IMR-90 (cell line): Measurements from ENCODE around the gene PDZD8. TPM values are rescaled to one million over a fixed set of nuclear protein-coding genes. Genes with fewer than 3 reads are reported as not detected.

ENCODE experiments used
- ATAC-seq: fragments of 200-7000 bp; cut with Tn5 transposase; 2 replicates; pipeline ENCODE4 v1.9.1; 2020; ENCODE audit warnings: low read depth, mild to moderate bottlenecking, moderate library complexity
- BruUV-seq: library from RNA; stranded (reverse); fragments of 400-500 nt; replicated peaks from 2 replicates; lab custom pipeline; 2021; lab: Mats Ljungman, UMichigan
- CTCF ChIA-PET: fragments of 300-600 bp; formaldehyde crosslinking; extraction: SDS; loops from one replicate; lab custom pipeline; 2021; ENCODE audit warnings: antibody characterized with exemption; lab: Yijun Ruan, JAX
- POLR2A ChIA-PET: fragments of 300-600 bp; sonication (Branson Sonifier 250); formaldehyde crosslinking; loops from one replicate; lab custom pipeline; 2022; ENCODE audit warnings: antibody characterized with exemption; ENCODE audit not compliant: unreplicated experiment; lab: Charles Lee
- DNase-seq: peaks from one replicate; pipeline ENCODE4 v3.0.0; 2013
- H2AFZ ChIP-seq: replicated peaks from 2 replicates; pipeline ENCODE3; 2013; ENCODE audit warnings: low read length, mild to moderate bottlenecking; ENCODE audit not compliant: poor library complexity
- H2AK5ac ChIP-seq: 2 replicates; pipeline ENCODE4 v1.6.1; 2013; ENCODE audit warnings: low read depth, low read length, inconsistent platforms
- H2AK9ac ChIP-seq: replicated peaks from 2 replicates; pipeline ENCODE3; 2013; ENCODE audit warnings: mild to moderate bottlenecking, low read depth, low read length, moderate library complexity; ENCODE audit not compliant: poor library complexity
- H2BK120ac ChIP-seq: 2 replicates; pipeline ENCODE4 v1.6.1; 2013; ENCODE audit warnings: low read depth, low read length, inconsistent platforms
- H2BK15ac ChIP-seq: 3 replicates; pipeline ENCODE4 v1.6.1; 2013; ENCODE audit warnings: low read depth, low read length, inconsistent platforms
- H2BK20ac ChIP-seq: 2 replicates; pipeline ENCODE4 v1.6.1; 2013; ENCODE audit warnings: low read depth, mild to moderate bottlenecking, inconsistent platforms, low read length, moderate library complexity
- H2BK5ac ChIP-seq: 2 replicates; pipeline ENCODE4 v1.6.1; 2013; ENCODE audit warnings: mild to moderate bottlenecking, low read depth, low read length, inconsistent platforms; ENCODE audit not compliant: poor library complexity, severe bottlenecking
- H3K14ac ChIP-seq: replicated peaks from 2 replicates; pipeline ENCODE4 v1.6.1; 2013; ENCODE audit warnings: low read depth, low read length, inconsistent platforms
- H3K18ac ChIP-seq: 2 replicates; pipeline ENCODE4 v1.6.1; 2013; ENCODE audit warnings: low read depth, low read length, control low read depth
- H3K23ac ChIP-seq: 2 replicates; pipeline ENCODE4 v1.6.1; 2013; ENCODE audit warnings: low read depth, low read length, inconsistent platforms
- H3K27ac ChIP-seq: 2 replicates; pipeline ENCODE4 v1.5.1; 2013; ENCODE audit warnings: mild to moderate bottlenecking, control low read depth, low read length; ENCODE audit not compliant: insufficient read depth
- H3K27me3 ChIP-seq: 2 replicates; pipeline ENCODE4 v1.6.1; 2013; ENCODE audit warnings: low read length; ENCODE audit not compliant: control insufficient read depth, insufficient read depth
- H3K36me3 ChIP-seq: 2 replicates; pipeline ENCODE4 v1.6.1; 2013; ENCODE audit warnings: low read length, mixed read lengths; ENCODE audit not compliant: control insufficient read depth, insufficient read depth
- H3K4ac ChIP-seq: 2 replicates; pipeline ENCODE4 v1.6.1; 2013; ENCODE audit warnings: low read depth, low read length, inconsistent platforms
- H3K4me1 ChIP-seq: 2 replicates; pipeline ENCODE4 v1.6.1; 2013; ENCODE audit warnings: low read length, mixed read lengths; ENCODE audit not compliant: control insufficient read depth, insufficient read depth
- H3K4me2 ChIP-seq: 2 replicates; pipeline ENCODE4 v1.6.1; 2013; ENCODE audit warnings: low read depth, mild to moderate bottlenecking, control low read depth, low read length, moderate library complexity
- H3K4me3 ChIP-seq: 2 replicates; pipeline ENCODE4 v1.5.1; 2013; ENCODE audit warnings: low read depth, mild to moderate bottlenecking, control low read depth, low read length, moderate library complexity; ENCODE audit not compliant: insufficient read depth
- H3K56ac ChIP-seq: 2 replicates; pipeline ENCODE4 v1.6.1; 2013; ENCODE audit warnings: low read length, inconsistent platforms; ENCODE audit not compliant: insufficient read depth; ENCODE audit errors: extremely low read depth
- H3K79me1 ChIP-seq, 2 experiments: 2 replicates each; pipeline ENCODE4 v1.6.1; 2013; ENCODE audit warnings: low read length in 2 of 2, inconsistent platforms in 1 of 2, low read depth in 1 of 2
- H3K9ac ChIP-seq: 2 replicates; pipeline ENCODE4 v1.6.1; 2013; ENCODE audit warnings: low read depth, low read length, control low read depth
- H3K9me1 ChIP-seq: 2 replicates; pipeline ENCODE4 v1.6.1; 2013; ENCODE audit warnings: low read length, inconsistent platforms; ENCODE audit not compliant: insufficient read depth
- H3K9me3 ChIP-seq: 2 replicates; pipeline ENCODE4 v1.6.1; 2013; ENCODE audit warnings: low read length; ENCODE audit not compliant: control insufficient read depth, insufficient read depth
- H4K20me1 ChIP-seq: 2 replicates; pipeline ENCODE4 v1.6.1; 2013; ENCODE audit warnings: low read length, inconsistent platforms; ENCODE audit not compliant: insufficient read depth
- H4K5ac ChIP-seq: 2 replicates; pipeline ENCODE4 v1.6.1; 2013; ENCODE audit warnings: mild to moderate bottlenecking, low read depth, low read length, control low read depth
- H4K8ac ChIP-seq, 2 experiments: 2 replicates each; pipeline ENCODE4 v1.6.1; 2013; ENCODE audit warnings: low read depth in 2 of 2, low read length in 2 of 2, control low read depth in 1 of 2, inconsistent platforms in 1 of 2
- H4K91ac ChIP-seq: 2 replicates; pipeline ENCODE4 v1.6.1; 2013; ENCODE audit warnings: low read depth, low read length, inconsistent platforms; ENCODE audit not compliant: insufficient read depth
- CEBPB ChIP-seq: IDR thresholded peaks from 2 replicates; pipeline ENCODE4 v1.6.1; 2012; ENCODE audit warnings: low read depth, low read length, improper control_type of control experiment
- CHD1 ChIP-seq: IDR thresholded peaks from 2 replicates; pipeline ENCODE4 v1.6.1; 2012; ENCODE audit warnings: low read depth, low read length, improper control_type of control experiment
- MXI1 ChIP-seq: IDR thresholded peaks from 2 replicates; pipeline ENCODE4 v1.6.1; 2012; ENCODE audit warnings: low read depth, mild to moderate bottlenecking, low read length, moderate library complexity, borderline replicate concordance
- NFE2L2 ChIP-seq: fragments of 150-350 bp; IDR thresholded peaks from 2 replicates; pipeline ENCODE4 v1.6.1; 2016; ENCODE audit warnings: low read depth, mild to moderate bottlenecking, low read length
- RCOR1 ChIP-seq: IDR thresholded peaks from 2 replicates; pipeline ENCODE4 v1.6.1; 2012; ENCODE audit warnings: mild to moderate bottlenecking, low read length, improper control_type of control experiment; ENCODE audit not compliant: insufficient replicate concordance
- WGBS, 2 experiments: methylation state at CpG; one replicate each; pipeline versions ENCODE4 v1.1.5 to v1.1.7; 2013; ENCODE audit warnings: missing lambda C conversion rate in 2 of 2; ENCODE audit not compliant: insufficient read length in 1 of 2; ENCODE audit errors: extremely low coverage in 2 of 2; 5-methylcytosine and 5-hydroxymethylcytosine counted together
- dilution Hi-C: fragments of 300-500 bp; cut with HindIII; formaldehyde crosslinking; loops from one replicate; pipeline ENCODE4 v1.14.3; 2018; ENCODE audit warnings: low sequenced_read_pairs; ENCODE audit not compliant: unreplicated experiment
- in situ Hi-C: fragments of 300-500 bp; cut with MboI; formaldehyde crosslinking; loops from 3 replicates; pipeline ENCODE4 v1.14.3; 2019; ENCODE audit warnings: low sequenced_read_pairs, inconsistent platforms, mixed read lengths
- intact Hi-C: fragments of 100-400 bp; cut with micrococcal nuclease; formaldehyde crosslinking; loops from 2 replicates; pipeline ENCODE4 v1.10.0; 2022
- polyA plus RNA-seq, 3 experiments: library from polyadenylated mRNA; depleted of rRNA; stranded (reverse); fragments of >200 nt; gene quantifications; 2 replicates each; pipeline ENCODE4 v1.2.3, GENCODE V29; 2012; ENCODE audit warnings: low replicate concordance in 1 of 3
- total RNA-seq: library from RNA; depleted of rRNA; stranded (reverse); fragments of >200 nt; gene quantifications from 2 replicates; pipeline ENCODE4 v1.2.3, GENCODE V29; 2012
- TF ChIP-seq, protein P1 (sequence below): fragments of 150-350 bp; IDR thresholded peaks from 2 replicates; pipeline ENCODE4 v1.6.1; 2016; ENCODE audit warnings: low read depth, mild to moderate bottlenecking, low read length, moderate library complexity, borderline replicate concordance

PDZD8 gene
- total and polyA plus RNA-seq, 2 of the 4 experiments (the other 2 are of a cell fraction) = 11.3 to 20.4 TPM

DNA sequence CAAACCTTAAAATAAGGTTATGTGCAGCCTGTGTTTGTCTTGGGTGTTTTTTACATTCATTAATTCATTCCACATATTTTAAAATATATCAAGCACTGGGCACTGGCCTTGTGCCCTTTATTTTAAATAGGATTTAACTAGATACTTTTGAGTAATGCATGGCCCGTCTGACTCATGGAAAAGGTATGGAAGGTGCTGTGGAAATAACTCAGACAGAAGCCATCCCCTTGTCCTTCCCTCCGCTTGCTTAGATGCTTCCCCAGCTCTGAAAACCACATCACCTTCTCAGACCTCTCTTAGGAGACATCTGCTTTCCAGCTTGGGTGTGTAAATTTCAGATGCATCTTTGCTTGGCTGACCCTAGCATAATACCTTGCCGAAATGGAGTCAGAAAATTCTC lies 103.8 kb downstream of the PDZD8 start:
- intact Hi-C loops = no loop called here
- in situ Hi-C loops = no loop called here
- CTCF ChIA-PET = no interaction called here

More for the DNA sequence above, 103.8 kb downstream of the PDZD8 start:
- Histone ChIP-seq H3K27me3 (no peaks in the 10 kb centered on the region), H2AK5ac (no peak overlapping the region), H2AFZ (no peak overlapping the region), H4K20me1 (no peaks in the 10 kb centered on the region), H3K36me3 (no peaks in the 10 kb centered on the region), H3K4me1 (no peaks in the 10 kb centered on the region), H3K9ac (no peak overlapping the region), H3K18ac (no peak overlapping the region), H2BK5ac (no peak overlapping the region), H2AK9ac (no peak overlapping the region), H3K4ac (no peak overlapping the region), H3K14ac (no peak overlapping the region), H4K8ac (no peak overlapping the region), H4K91ac (no peak overlapping the region), H3K9me3 (no peaks in the 10 kb centered on the region), H2BK20ac (no peak overlapping the region), H4K5ac (no peak overlapping the region), H3K9me1 (no peaks in the 10 kb centered on the region; the same call in 1 of the 2 replicates), H3K4me3 (no peak overlapping the region), H3K79me1 (no peaks in the 10 kb centered on the region), H3K56ac (no peak overlapping the region), H2BK120ac (no peak overlapping the region), H3K4me2 (no peak overlapping the region), H2BK15ac (no peak overlapping the region), H3K27ac (no peak overlapping the region), H3K23ac (no peak overlapping the region)
- dilution Hi-C loops = no loop called here
- BruUV-seq = no TSS peak
- TF ChIP-seq, protein P1, sequence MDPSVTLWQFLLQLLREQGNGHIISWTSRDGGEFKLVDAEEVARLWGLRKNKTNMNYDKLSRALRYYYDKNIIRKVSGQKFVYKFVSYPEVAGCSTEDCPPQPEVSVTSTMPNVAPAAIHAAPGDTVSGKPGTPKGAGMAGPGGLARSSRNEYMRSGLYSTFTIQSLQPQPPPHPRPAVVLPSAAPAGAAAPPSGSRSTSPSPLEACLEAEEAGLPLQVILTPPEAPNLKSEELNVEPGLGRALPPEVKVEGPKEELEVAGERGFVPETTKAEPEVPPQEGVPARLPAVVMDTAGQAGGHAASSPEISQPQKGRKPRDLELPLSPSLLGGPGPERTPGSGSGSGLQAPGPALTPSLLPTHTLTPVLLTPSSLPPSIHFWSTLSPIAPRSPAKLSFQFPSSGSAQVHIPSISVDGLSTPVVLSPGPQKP = no peak
- TF ChIP-seq RCOR1 (no peak), MXI1 (no peak), CHD1 (no peak), CEBPB (no peak), NFE2L2 (no peak)
- ATAC-seq = no peak
- POLR2A ChIA-PET = no interaction called here
- WGBS, 2 experiments = no CpG with 5 or more reads among the region's 3 CpGs
- DNase-seq = peak; percentile 23
